A673 (cell line): Measurements from ENCODE around the gene PIGU. TPM values are rescaled to one million over a fixed set of nuclear protein-coding genes. Genes with fewer than 3 reads are reported as not detected.

Source experiments
- BruUV-seq: library from RNA; stranded (reverse); fragments of 400-500 nt; replicated peaks from 2 replicates; lab custom pipeline; 2021; lab: Mats Ljungman, UMichigan
- CTCF ChIA-PET: fragments of 300-600 bp; sonication (Branson Sonifier 250); formaldehyde crosslinking; loops from one replicate; lab custom pipeline; 2022; ENCODE audit warnings: antibody characterized with exemption; lab: Charles Lee
- POLR2A ChIA-PET: fragments of 300-600 bp; sonication (Branson Sonifier 250); formaldehyde crosslinking; loops from one replicate; lab custom pipeline; 2022; ENCODE audit warnings: antibody characterized with exemption; ENCODE audit not compliant: low non-redundant PET; lab: Charles Lee
- DNase-seq: peaks from one replicate; pipeline ENCODE4 v3.0.0-alpha.2; 2015; ENCODE audit warnings: low spot score
- H3K27ac ChIP-seq: fragments of 200-600 bp; sonication (generic); 2 replicates; pipeline ENCODE4 v1.5.1; 2016; ENCODE audit warnings: mixed run types, low read depth, mild to moderate bottlenecking, mixed read lengths, antibody characterized with exemption, low read length; ENCODE audit not compliant: poor library complexity, severe bottlenecking
- H3K27me3 ChIP-seq: fragments of 200-600 bp; sonication (generic); replicated peaks from 2 replicates; pipeline ENCODE4 v1.6.1; 2017; ENCODE audit warnings: mixed run types, low read depth, mild to moderate bottlenecking, mixed read lengths, antibody characterized with exemption, low read length; ENCODE audit not compliant: insufficient read depth, poor library complexity
- H3K36me3 ChIP-seq: fragments of 200-600 bp; sonication (generic); 2 replicates; pipeline ENCODE4 v1.6.1; 2016; ENCODE audit warnings: mixed run types, mild to moderate bottlenecking, mixed read lengths, antibody characterized with exemption, low read length; ENCODE audit not compliant: insufficient read depth, poor library complexity, severe bottlenecking
- H3K4me1 ChIP-seq: fragments of 200-600 bp; sonication (generic); 2 replicates; pipeline ENCODE4 v1.6.1; 2017; ENCODE audit warnings: mixed run types, mild to moderate bottlenecking, mixed read lengths, antibody characterized with exemption, low read length; ENCODE audit not compliant: insufficient read depth, poor library complexity, severe bottlenecking
- H3K4me3 ChIP-seq: fragments of 200-600 bp; sonication (generic); 2 replicates; pipeline ENCODE4 v1.5.1; 2016; ENCODE audit warnings: low read depth, mixed run types, mild to moderate bottlenecking, mixed read lengths, low read length; ENCODE audit not compliant: poor library complexity, severe bottlenecking
- H3K9me3 ChIP-seq: fragments of 200-600 bp; sonication (generic); 2 replicates; pipeline ENCODE4 v1.6.1; 2016; ENCODE audit warnings: mixed run types, low read depth, mild to moderate bottlenecking, mixed read lengths, antibody characterized with exemption, low read length; ENCODE audit not compliant: poor library complexity, severe bottlenecking
- CTCF ChIP-seq: fragments of 300-800, 200-600 bp; sonication (generic); conservative IDR thresholded peaks from 2 replicates; pipeline ENCODE4 v1.5.1; 2017; ENCODE audit warnings: low read depth, mild to moderate bottlenecking, antibody characterized with exemption, low read length, moderate library complexity, mixed read lengths
- EZH2 ChIP-seq: fragments of 200-600 bp; sonication (generic); IDR thresholded peaks from 2 replicates; pipeline ENCODE4 v1.6.1; 2017; ENCODE audit warnings: borderline replicate concordance, low read depth, mild to moderate bottlenecking, mixed read lengths, antibody characterized with exemption, low read length; ENCODE audit not compliant: poor library complexity, severe bottlenecking
- intact Hi-C: fragments of 100-400 bp; cut with micrococcal nuclease; formaldehyde crosslinking; loops from one replicate; pipeline ENCODE4 v1.10.0; 2022; ENCODE audit not compliant: unreplicated experiment
- total RNA-seq: library from RNA; stranded (reverse); gene quantifications from 2 replicates; pipeline ENCODE4 v1.2.3, GENCODE V29; 2021

Gene PIGU
- total RNA-seq, 1 experiment from 2014 or later, result 31.4 TPM

GRCh38 chr20:34566978-34567891 is 109.7 kb downstream of the PIGU start:
- BruUV-seq, result no TSS peak
- POLR2A ChIA-PET, result no interaction called here

GRCh38 chr20:34564833-34565232 is 112.1 kb downstream of the PIGU start:
- Histone ChIP-seq H3K27ac (no peak overlapping the region), H3K4me1 (no peaks in the 10 kb centered on the region), H3K36me3 (no peaks in the 10 kb centered on the region), H3K4me3 (no peak overlapping the region), H3K27me3 (no peaks in the 10 kb centered on the region), H3K9me3 (no peaks in the 10 kb centered on the region)
- CTCF ChIA-PET, result no interaction called here
- TF ChIP-seq CTCF, result no peak
- no peak for TF ChIP-seq EZH2
- intact Hi-C loops, result no loop called here
- POLR2A ChIA-PET, result interaction anchor here (0.6 kb wide), 1 partner anchor 143 kb away, joined by 3 read pairs; no protein-coding TSS in a partner anchor
- DNase-seq, result no peak
- no TSS peak for BruUV-seq

More at GRCh38 chr20:34566978-34567891, 109.7 kb downstream of the PIGU start:
- Histone ChIP-seq H3K9me3 (no peaks in the 10 kb centered on the region), H3K4me3 (no peak overlapping the region), H3K27ac (no peak overlapping the region), H3K27me3 (no peaks in the 10 kb centered on the region), H3K4me1 (no peaks in the 10 kb centered on the region), H3K36me3 (no peaks in the 10 kb centered on the region)
- CTCF ChIA-PET, result no interaction called here
- intact Hi-C loops, result no loop called here
- no peak for TF ChIP-seq EZH2
- TF ChIP-seq CTCF, result no peak
- no peak for DNase-seq

GRCh38 chr20:34562641-34563040 is 114.3 kb downstream of the PIGU start:
- Histone ChIP-seq H3K4me3 (no peak overlapping the region), H3K36me3 (no peaks in the 10 kb centered on the region), H3K27ac (no peak overlapping the region), H3K4me1 (no peaks in the 10 kb centered on the region), H3K9me3 (no peaks in the 10 kb centered on the region), H3K27me3 (no peaks in the 10 kb centered on the region)
- ChIA-PET POLR2A (no interaction called here), CTCF (no interaction called here)
- intact Hi-C loops, result no loop called here
- TF ChIP-seq CTCF (peak; percentile 47), EZH2 (no peak)
- no TSS peak for BruUV-seq
- DNase-seq, result no peak
